H9 (cell line): ENCODE measurements around the gene KCTD17. TPM values are rescaled to one million over a fixed set of nuclear protein-coding genes. Genes with fewer than 3 reads are reported as not detected.

Source experiments
- DNase-seq: peaks from one replicate; pipeline ENCODE4 v3.0.0-alpha.2; 2017
- H2AFZ ChIP-seq: one replicate; pipeline ENCODE4 v1.6.1; 2013; ENCODE audit warnings: mild to moderate bottlenecking, low read length, control low read depth, moderate library complexity
- H2AK5ac ChIP-seq: 2 replicates; pipeline ENCODE4 v1.6.1; 2013; ENCODE audit warnings: low read length, control low read depth, mixed read lengths; ENCODE audit not compliant: insufficient read length
- H2BK120ac ChIP-seq: one replicate; pipeline ENCODE4 v1.6.1; 2013; ENCODE audit warnings: low read depth, mild to moderate bottlenecking, low read length, control low read depth, inconsistent platforms; ENCODE audit not compliant: poor library complexity, severe bottlenecking
- H2BK12ac ChIP-seq: 2 replicates; pipeline ENCODE4 v1.6.1; 2013; ENCODE audit warnings: low read length, control low read depth, mixed read lengths, low read depth; ENCODE audit not compliant: insufficient read length
- H2BK15ac ChIP-seq: 2 replicates; pipeline ENCODE4 v1.6.1; 2013; ENCODE audit warnings: low read depth, low read length, control low read depth
- H2BK20ac ChIP-seq: one replicate; pipeline ENCODE4 v1.6.1; 2013; ENCODE audit warnings: low read depth, mild to moderate bottlenecking, low read length, control low read depth, inconsistent platforms; ENCODE audit not compliant: poor library complexity, severe bottlenecking
- H2BK5ac ChIP-seq: 2 replicates; pipeline ENCODE4 v1.6.1; 2013; ENCODE audit warnings: low read length, control low read depth, mixed read lengths; ENCODE audit not compliant: insufficient read length
- H3K14ac ChIP-seq: 2 replicates; pipeline ENCODE4 v1.6.1; 2013; ENCODE audit warnings: low read length, control low read depth; ENCODE audit not compliant: insufficient read depth
- H3K18ac ChIP-seq: 2 replicates; pipeline ENCODE4 v1.6.1; 2013; ENCODE audit warnings: low read depth, mild to moderate bottlenecking, mixed read lengths, low read length, control low read depth; ENCODE audit not compliant: insufficient read length
- H3K23ac ChIP-seq: 2 replicates; pipeline ENCODE4 v1.6.1; 2013; ENCODE audit warnings: low read length, control low read depth, mixed read lengths, low read depth; ENCODE audit not compliant: insufficient read length
- H3K23me2 ChIP-seq: 2 replicates; pipeline ENCODE4 v1.6.1; 2013; ENCODE audit warnings: low read depth, mild to moderate bottlenecking, mixed read lengths, low read length, control low read depth; ENCODE audit not compliant: insufficient read length, poor library complexity, severe bottlenecking
- H3K27ac ChIP-seq: 2 replicates; pipeline ENCODE4 v1.5.1; 2013; ENCODE audit warnings: low read length, control low read depth, mixed read lengths, low read depth; ENCODE audit not compliant: insufficient read length
- H3K27me3 ChIP-seq: 2 replicates; pipeline ENCODE4 v1.6.1; 2013; ENCODE audit warnings: low read length, control low read depth, inconsistent platforms; ENCODE audit not compliant: insufficient read depth
- H3K4ac ChIP-seq: 2 replicates; pipeline ENCODE4 v1.6.1; 2013; ENCODE audit warnings: low read depth, mild to moderate bottlenecking, control low read depth, inconsistent platforms, low read length, moderate library complexity
- H3K4me1 ChIP-seq: 2 replicates; pipeline ENCODE4 v1.6.1; 2013; ENCODE audit warnings: low read length, control low read depth, inconsistent platforms; ENCODE audit not compliant: insufficient read depth
- H3K4me2 ChIP-seq: 2 replicates; pipeline ENCODE4 v1.6.1; 2013; ENCODE audit warnings: low read length, control low read depth, mixed read lengths; ENCODE audit not compliant: insufficient read length, insufficient read depth
- H3K56ac ChIP-seq: 2 replicates; pipeline ENCODE4 v1.6.1; 2013; ENCODE audit warnings: low read depth, mild to moderate bottlenecking, mixed read lengths, low read length, control low read depth; ENCODE audit not compliant: insufficient read length
- H3K79me1 ChIP-seq: 2 replicates; pipeline ENCODE4 v1.6.1; 2013; ENCODE audit warnings: low read depth, mild to moderate bottlenecking, moderate library complexity, low read length, control low read depth, inconsistent platforms; ENCODE audit not compliant: insufficient read depth, poor library complexity, severe bottlenecking
- H3K79me2 ChIP-seq: 2 replicates; pipeline ENCODE4 v1.6.1; 2013; ENCODE audit warnings: low read length, control low read depth, inconsistent platforms; ENCODE audit not compliant: insufficient read depth
- H3K9ac ChIP-seq: 2 replicates; pipeline ENCODE4 v1.6.1; 2013; ENCODE audit warnings: low read length, control low read depth, mixed read lengths; ENCODE audit not compliant: insufficient read length; ENCODE audit errors: extremely low read depth
- H3K9me3 ChIP-seq: one replicate; pipeline ENCODE4 v1.6.1; 2013; ENCODE audit warnings: low read depth, low read length, inconsistent platforms; ENCODE audit not compliant: control insufficient read depth
- H3T11ph ChIP-seq: one replicate; pipeline ENCODE4 v1.6.1; 2013; ENCODE audit warnings: mild to moderate bottlenecking, low read length, control low read depth, inconsistent platforms
- H4K20me1 ChIP-seq: one replicate; pipeline ENCODE4 v1.6.1; 2013; ENCODE audit not compliant: control insufficient read depth, insufficient read length, insufficient read depth
- H4K5ac ChIP-seq: 2 replicates; pipeline ENCODE4 v1.6.1; 2013; ENCODE audit warnings: low read depth, mild to moderate bottlenecking, mixed read lengths, low read length, control low read depth; ENCODE audit not compliant: insufficient read length
- H4K8ac ChIP-seq: replicated peaks from 2 replicates; pipeline ENCODE4 v1.6.1; 2013; ENCODE audit warnings: low read length, control low read depth, mixed read lengths, low read depth; ENCODE audit not compliant: insufficient read length
- H4K91ac ChIP-seq: 2 replicates; pipeline ENCODE4 v1.6.1; 2013; ENCODE audit warnings: low read depth, mild to moderate bottlenecking, moderate library complexity, mixed read lengths, low read length, control low read depth; ENCODE audit not compliant: insufficient read length
- H3K27ac Mint-ChIP-seq, 3 experiments: 2 replicates in 2 of 3; 3 replicates in 1 of 3; pipeline ENCODE4 v1.8.0; 2020 to 2021; ENCODE audit warnings: mixed read lengths in 3 of 3, mild to moderate bottlenecking in 1 of 3, moderate library complexity in 1 of 3
- H3K27me3 Mint-ChIP-seq: 2 replicates; pipeline ENCODE4 v1.8.0; 2021; ENCODE audit warnings: low read depth, mild to moderate bottlenecking, moderate library complexity, mixed read lengths
- H3K36me3 Mint-ChIP-seq, 3 experiments: 2 replicates in 2 of 3; 3 replicates in 1 of 3; pipeline ENCODE4 v1.8.0; 2020 to 2021; ENCODE audit warnings: low read depth in 3 of 3, mixed read lengths in 3 of 3; ENCODE audit not compliant: insufficient read depth in 1 of 3
- H3K4me1 Mint-ChIP-seq, 2 experiments: 2 replicates each; pipeline ENCODE4 v1.8.0; 2020; ENCODE audit warnings: mixed read lengths in 2 of 2
- H3K4me3 Mint-ChIP-seq, 2 experiments: 2 replicates in 1 of 2; 3 replicates in 1 of 2; pipeline ENCODE4 v1.8.0; 2020 to 2021; ENCODE audit warnings: mild to moderate bottlenecking in 2 of 2, mixed read lengths in 2 of 2, moderate library complexity in 1 of 2
- H3K9me3 Mint-ChIP-seq, 2 experiments: 2 replicates in 1 of 2; 3 replicates in 1 of 2; pipeline ENCODE4 v1.8.0; 2020; ENCODE audit warnings: mild to moderate bottlenecking in 2 of 2, mixed read lengths in 2 of 2, moderate library complexity in 1 of 2
- WGBS: extraction: QIAGEN DNeasy Blood & Tissue Kit; methylation state at CpG from one replicate; pipeline ENCODE4 v1.1.7; 2013; ENCODE audit warnings: missing lambda C conversion rate, low lambda C conversion rate, mixed read lengths; ENCODE audit not compliant: insufficient read length; ENCODE audit errors: extremely low coverage; 5-methylcytosine and 5-hydroxymethylcytosine counted together
- total RNA-seq: library from RNA; stranded (reverse); gene quantifications from 2 replicates; pipeline ENCODE4 v1.2.1, GENCODE V29; 2021
- TF ChIP-seq, protein P1 (sequence below): fragments of 200-600 bp; sonication (generic); conservative IDR thresholded peaks from 3 replicates; pipeline ENCODE4 v1.8.0; 2021; ENCODE audit warnings: antibody characterized with exemption, mild to moderate bottlenecking

The KCTD17 gene
- total RNA-seq, 1 experiment from 2014 or later: 34.1 TPM

DNA sequence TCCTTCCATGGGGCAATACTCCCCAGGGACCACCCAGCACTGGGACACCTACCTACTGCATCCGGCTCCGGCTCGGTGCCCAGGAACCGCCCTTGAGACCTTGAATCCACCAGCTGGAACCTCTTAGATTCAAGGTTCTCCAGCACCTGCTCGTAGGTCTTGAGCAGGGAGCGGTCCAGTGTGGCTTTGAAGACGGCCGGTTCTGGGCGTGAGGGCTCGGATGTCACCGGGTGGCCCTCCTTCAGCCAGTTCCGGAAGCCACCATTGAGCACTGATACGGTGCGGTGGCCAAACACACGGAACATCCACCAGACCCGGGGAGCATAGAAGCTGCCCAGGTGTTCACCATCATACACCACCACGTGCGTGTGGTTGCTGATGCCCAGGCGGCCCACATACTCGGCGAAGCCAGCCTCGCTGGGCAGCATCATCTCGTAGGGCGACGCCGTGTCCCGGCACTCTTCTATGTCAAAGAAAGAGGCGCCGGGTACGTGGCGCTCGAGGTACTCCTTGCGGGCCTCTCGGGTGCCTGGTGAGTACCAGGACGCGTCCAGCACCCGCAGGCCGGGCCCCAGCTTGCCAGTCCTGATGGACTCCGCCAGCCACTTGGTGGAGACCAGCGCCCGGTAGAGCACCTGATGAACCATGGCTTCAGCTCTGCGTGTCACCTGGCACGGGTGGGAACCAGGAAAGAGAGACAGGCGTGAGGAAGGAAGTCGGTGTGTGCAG is 33.3 kb upstream of the KCTD17 start:
- Histone ChIP-seq H2BK5ac (no peak overlapping the region), H2BK20ac (no peak overlapping the region), H3K27ac (no peak overlapping the region), H4K5ac (no peak overlapping the region), H4K91ac (no peak overlapping the region), H3K27me3 (no peaks in the 10 kb centered on the region), H2AK5ac (no peak overlapping the region), H3K9ac (peak overlapping the region; percentile 62), H2AFZ (no peak overlapping the region), H2BK120ac (no peak overlapping the region), H3K4me1 (peaks cover 6% of the 10 kb centered on the region; the same call in 1 of the 2 replicates), H3K79me1 (no peaks in the 10 kb centered on the region), H3K23me2 (peaks cover 3% of the 10 kb centered on the region), H4K20me1 (peaks cover 3% of the 10 kb centered on the region), H3K9me3 (no peaks in the 10 kb centered on the region), H2BK12ac (no peak overlapping the region), H4K8ac (no peak overlapping the region), H3K14ac (peak overlapping the region; percentile 38), H3K4me2 (peak overlapping the region; percentile 64), H3K18ac (no peak overlapping the region), H3K79me2 (peaks cover 2% of the 10 kb centered on the region; the same call in 1 of the 2 replicates), H3K4ac (no peak overlapping the region), H3K56ac (no peak overlapping the region), H3K23ac (no peak overlapping the region), H3T11ph (no peak overlapping the region), H2BK15ac (no peak overlapping the region)
- Mint-ChIP-seq H3K4me1 (peaks cover 23 to 32% of the 10 kb centered on the region in 2 experiments), H3K27me3 (no peaks in the 10 kb centered on the region), H3K9me3 (no peaks in the 10 kb centered on the region), H3K4me3 (peak overlapping the region; percentile 80 to 86), H3K36me3 (peaks cover 5 to 14% (median 13%) of the 10 kb centered on the region in 3 experiments; a peak in 6 of 7 replicates), H3K27ac (peak overlapping the region in 1 of 3 experiments; percentile 68; a peak in 1 of 7 replicates)
- DNase-seq: no peak
- WGBS: no CpG with 5 or more reads among the region's 45 CpGs
- TF ChIP-seq, protein P1, sequence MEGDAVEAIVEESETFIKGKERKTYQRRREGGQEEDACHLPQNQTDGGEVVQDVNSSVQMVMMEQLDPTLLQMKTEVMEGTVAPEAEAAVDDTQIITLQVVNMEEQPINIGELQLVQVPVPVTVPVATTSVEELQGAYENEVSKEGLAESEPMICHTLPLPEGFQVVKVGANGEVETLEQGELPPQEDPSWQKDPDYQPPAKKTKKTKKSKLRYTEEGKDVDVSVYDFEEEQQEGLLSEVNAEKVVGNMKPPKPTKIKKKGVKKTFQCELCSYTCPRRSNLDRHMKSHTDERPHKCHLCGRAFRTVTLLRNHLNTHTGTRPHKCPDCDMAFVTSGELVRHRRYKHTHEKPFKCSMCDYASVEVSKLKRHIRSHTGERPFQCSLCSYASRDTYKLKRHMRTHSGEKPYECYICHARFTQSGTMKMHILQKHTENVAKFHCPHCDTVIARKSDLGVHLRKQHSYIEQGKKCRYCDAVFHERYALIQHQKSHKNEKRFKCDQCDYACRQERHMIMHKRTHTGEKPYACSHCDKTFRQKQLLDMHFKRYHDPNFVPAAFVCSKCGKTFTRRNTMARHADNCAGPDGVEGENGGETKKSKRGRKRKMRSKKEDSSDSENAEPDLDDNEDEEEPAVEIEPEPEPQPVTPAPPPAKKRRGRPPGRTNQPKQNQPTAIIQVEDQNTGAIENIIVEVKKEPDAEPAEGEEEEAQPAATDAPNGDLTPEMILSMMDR: no peak
